GM18505 (cell line): ENCODE measurements around the gene FAM114A1.
"Not testable (repeated sequence)": the region's sequence is repeated elsewhere in the genome, so short reads cannot be mapped to it uniquely, and the experiment has no call there.

Experiments used
- ATAC-seq: cut with Tn5 transposase; IDR thresholded peaks from one replicate; pipeline ENCODE4 v1.9.1; 2021; ENCODE audit not compliant: unreplicated experiment
- POLR2A ChIP-seq: IDR thresholded peaks from 4 replicates; pipeline ENCODE4 v1.6.1; 2011; ENCODE audit warnings: borderline replicate concordance; ENCODE audit not compliant: insufficient read depth, insufficient read length; ENCODE audit errors: extremely low read depth

FAM114A1 gene

DNA sequence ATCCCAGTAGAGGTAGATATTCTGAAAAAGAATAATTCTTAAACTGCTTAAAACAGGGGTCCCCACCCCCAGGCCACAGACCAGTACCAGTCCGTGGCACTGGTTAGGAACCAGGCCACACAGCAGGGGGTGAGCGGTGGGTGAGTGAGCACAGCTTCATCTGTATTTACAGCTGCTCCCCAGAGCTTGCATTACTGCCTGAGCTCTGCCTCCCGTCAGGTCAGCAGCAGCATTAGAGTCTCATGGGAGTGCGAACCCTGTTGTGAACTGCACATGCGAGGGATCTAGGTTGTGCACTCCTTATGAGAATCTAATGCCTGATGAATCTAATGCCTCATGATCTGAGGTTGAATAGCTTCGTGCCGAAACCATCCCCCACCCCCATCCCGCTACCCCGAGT, 76.8 kb downstream of the FAM114A1 start:
- no peak for ATAC-seq
- no peak for TF ChIP-seq POLR2A

DNA sequence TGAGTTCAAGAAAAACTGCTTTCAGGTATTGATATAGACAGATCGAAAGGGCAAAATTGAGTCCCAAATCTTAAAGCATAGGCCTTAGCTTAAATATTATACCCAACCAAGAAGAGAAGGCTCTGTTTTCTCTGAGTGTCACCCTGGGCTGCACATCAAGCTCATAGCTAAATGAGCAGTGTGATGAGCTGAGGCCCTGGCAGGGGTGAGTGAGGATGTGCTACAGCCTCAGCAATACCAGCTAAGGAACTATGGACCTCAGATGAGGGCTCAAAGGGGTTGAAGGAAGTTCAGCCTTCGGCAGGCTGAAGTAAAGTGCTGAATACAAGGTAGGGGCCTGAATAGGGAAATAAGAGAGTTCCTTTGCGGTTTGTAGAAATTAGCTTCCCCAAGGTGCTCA, 79.3 kb downstream of the FAM114A1 start:
- ATAC-seq = no peak
- TF ChIP-seq POLR2A = no peak

DNA sequence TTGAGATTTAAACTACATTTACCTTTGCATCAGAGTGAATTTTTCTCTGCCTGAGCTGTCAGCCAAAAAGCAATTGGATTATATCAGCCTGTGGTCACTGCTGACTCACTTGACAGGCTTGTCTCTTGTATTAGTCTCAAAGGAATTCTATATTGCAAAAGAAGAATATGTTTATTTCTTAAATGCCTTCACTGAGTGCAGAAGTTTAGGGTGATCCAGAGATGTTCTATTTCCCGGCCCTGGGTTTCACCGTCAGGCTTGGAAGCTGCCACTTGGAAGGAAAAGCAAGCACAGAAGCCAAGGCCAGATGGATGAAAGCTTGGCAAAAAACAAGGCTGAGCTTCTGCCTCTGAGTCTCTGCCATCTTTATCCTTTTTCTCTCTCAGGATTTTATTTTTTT, 80.9 kb downstream of the FAM114A1 start:
- ATAC-seq = no peak

DNA sequence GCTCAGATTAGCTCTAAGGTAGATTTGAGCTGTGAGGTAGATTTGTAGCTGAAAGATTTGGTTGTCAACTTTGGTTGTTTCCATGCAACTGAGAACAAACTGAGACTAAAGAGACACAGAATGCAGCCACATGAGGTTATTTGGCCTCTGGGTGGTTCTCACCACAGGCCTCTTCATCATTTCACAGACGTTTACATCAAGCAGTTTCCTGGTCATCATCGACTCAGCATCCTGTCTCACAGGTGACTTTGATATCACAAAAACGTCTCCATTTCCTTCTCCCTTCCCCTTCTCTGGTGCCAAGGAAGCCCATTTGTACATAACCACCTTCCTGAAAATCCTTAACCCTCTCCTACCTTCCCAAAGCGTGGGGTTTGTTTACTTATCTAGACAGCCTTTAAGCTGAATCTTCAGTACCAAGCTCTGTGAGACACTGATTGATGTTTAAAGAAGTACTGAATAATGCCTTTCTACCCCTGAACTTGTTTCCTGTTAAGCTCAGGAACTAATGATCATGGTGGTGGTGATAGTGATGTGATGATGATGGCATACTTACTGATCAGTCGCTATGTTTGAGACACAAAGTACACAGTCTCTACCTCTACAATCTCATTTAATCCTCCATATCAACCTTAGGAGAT, 81.9 kb downstream of the FAM114A1 start:
- no peak for ATAC-seq
- no peak for TF ChIP-seq POLR2A

More for the DNA sequence above, 80.9 kb downstream of the FAM114A1 start:
- no peak for TF ChIP-seq POLR2A

DNA sequence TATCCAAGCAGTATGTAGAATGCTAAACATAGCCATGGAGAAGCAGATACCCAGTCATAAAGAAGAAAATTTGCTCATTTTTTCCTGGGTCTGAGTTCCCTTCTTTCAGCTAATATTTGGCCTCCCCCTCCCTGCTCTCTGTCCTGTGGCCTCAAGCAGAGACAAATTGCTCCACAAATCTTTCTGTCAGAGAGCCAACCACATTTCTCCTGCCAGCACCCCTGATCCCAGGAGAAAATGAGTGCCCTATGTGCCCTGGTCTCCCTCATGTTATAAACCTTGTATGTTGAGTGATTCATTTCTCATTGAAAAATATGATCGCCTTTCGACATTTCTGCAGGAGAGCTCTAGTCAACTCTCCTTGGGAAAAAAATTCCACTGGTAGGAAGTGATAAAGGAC, 82.6 kb downstream of the FAM114A1 start:
- ATAC-seq = no peak
- TF ChIP-seq POLR2A = no peak

DNA sequence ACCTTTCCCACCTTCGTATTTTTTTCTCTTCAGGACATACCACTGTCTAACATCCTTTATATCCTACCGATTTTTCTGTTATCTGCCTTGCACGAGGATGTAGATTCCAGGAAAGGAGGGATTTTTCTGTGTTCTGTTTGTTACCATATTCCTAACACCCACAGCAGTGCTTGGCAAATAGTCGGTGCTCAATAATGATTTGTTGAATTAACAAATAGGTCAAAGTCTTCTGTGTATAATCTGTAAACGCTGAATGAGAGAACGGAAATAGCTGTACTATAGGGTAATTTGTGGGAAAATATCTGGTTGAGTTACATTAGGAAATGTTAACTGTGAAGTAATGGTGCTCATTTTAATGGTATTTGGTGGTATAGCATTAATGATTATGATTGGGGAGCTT, 83.1 kb downstream of the FAM114A1 start:
- TF ChIP-seq POLR2A = no peak
- no peak for ATAC-seq

DNA sequence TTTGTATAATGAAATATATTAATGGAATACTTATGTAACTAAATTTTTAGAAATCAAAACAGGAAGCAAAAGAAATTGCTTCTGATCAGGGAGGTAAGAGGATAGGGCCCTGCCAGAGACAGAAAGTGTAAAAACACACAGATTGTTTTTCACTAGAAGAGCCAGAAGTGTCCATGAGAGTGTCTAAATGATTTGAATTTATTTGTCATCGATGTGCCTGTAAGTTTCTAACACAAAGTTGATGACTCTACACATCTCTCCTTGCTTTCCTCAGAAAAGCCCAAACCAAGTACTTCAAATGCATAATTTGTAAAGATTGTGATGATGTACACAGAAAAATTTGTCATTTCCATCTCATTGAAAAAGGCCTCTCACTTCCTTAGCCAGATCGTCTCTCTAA, 84.0 kb downstream of the FAM114A1 start:
- ATAC-seq = no peak

DNA sequence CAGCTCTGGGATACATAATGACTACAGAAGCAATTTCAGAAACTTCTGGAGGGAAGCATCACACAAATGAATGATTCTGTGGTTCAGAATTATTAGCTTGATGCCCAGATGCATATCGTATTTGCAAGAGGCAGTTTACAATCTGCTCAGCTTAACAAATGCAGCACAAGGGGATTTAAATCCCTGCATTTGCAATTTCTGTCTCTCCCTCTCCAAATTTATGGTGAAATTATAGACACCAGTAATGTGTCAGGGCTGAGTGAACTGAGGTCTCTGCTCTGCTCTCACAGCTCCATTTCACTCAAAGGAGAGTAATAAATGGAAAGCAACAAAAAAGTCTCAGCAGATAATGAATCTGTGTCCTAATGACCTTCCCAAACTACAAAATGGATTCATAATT, 84.4 kb downstream of the FAM114A1 start:
- no peak for ATAC-seq
- no peak for TF ChIP-seq POLR2A

More for the DNA sequence above, 84.0 kb downstream of the FAM114A1 start:
- no peak for TF ChIP-seq POLR2A

DNA sequence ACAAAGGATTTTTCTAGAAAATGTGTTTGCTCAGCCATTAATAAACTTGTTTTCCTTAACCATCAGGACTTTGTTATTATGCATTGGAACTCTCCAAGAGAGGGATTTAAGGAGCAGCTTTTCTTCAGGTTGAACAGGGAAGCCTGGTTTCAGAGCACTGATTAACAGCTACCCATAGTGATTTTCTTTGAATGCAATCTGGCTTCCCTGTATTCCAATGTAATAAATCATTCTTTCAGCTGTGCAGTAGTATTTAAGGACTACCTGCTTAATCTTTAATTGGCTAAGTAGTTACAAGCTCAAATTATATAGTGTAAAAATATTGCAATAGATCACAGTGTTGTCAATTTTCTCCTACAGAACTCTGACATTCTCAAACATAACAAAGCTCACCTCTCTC, 87.1 kb downstream of the FAM114A1 start:
- no peak for ATAC-seq
- no peak for TF ChIP-seq POLR2A

DNA sequence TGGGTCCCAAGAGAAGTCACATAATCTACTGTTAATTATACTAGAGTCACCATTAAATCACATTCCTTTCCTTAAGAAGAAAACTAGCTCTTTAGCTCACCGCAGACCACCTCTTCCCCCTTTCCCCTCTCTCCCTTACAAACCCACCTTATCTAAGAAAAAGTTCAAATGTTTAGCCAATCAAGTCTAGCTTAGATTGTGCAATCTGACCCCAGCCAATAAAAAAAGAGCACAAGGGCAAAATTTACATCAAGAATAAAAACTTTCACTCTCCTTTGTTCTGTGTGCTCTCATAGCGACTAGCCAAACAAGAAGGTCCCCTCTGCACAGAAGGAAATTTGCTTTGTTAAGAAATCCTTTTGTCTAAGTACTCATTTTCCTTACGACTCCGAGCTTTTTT, 88.4 kb downstream of the FAM114A1 start:
- TF ChIP-seq POLR2A = no peak
- ATAC-seq = no peak

DNA sequence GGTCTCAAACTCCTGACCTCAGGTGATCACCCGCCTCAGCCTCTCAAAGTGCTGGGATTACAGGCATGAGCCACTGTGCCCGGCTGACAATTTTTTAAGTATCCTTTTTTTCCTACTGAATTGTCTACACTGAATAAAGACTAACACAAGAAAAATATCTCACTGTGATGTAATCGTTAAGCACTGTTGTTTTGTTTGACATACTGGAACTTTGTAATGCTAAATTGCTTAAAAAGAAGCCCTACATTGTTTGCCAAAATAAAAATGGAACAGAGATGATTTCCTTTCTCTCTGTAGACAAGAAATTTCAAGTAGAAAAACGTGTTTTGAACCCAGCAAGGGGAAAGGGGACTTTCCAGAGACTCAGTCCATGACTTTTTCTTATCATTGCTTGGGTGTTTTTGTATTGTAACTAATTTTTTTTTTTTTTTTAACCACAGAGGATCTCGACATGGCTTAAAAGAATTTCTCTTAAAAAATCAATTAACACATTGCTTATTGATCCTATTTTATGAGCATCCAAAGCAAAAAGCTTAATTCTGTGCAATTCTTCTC, 89.7 kb downstream of the FAM114A1 start:
- ATAC-seq = no peak
- no peak for TF ChIP-seq POLR2A

DNA sequence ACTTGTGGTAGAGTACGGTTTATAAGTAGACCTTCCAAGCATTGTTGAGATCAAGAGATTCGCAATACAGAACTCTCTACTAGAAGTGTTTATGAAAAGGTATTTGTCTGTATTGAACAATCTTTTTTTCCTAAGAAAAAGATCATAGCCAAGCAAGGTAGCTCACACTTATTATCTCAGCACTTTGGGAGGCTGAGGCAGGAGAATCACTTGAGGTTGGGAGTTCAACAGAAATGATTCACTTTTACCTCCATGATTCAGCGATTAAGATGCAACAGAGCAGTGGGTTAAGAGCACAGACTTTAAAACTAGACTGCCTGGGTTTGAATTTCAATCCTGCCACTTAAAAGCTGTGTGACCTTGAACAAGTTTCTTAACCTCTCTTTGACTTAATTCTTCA, 90.3 kb downstream of the FAM114A1 start:
- no peak for TF ChIP-seq POLR2A

DNA sequence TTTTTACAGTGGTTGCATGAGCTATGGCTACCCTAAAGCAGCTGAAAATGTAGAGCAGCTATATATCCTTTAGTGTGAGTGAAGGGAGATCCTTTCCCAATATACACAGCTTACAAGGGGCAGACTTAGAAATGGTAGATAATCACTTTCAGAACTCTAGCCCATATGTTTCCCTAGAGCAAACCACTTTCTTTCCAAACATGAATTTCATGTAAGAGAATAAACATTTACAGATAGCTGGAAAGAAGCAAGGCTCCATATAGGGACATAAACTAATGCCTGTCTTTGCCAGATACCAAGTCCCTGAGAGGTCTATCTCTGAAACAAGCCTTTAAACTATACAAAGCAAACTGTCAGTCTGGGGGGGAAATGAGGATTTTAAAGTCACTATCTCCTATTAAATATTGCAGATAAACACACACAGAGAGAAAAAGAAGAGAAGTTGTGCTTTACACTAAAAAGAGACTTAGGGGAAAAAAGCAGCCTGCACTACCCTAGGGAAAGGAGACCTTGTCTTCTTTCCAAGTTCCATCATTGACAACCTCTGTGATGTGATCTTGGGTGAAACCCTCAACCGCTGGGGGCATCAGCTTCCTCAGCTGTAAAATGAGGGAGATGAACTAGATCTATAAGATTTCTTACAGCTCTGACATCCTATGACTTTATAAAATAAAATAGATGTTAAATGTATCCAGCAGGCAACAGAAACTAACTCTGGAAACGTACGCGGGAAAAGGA, 91.0 kb downstream of the FAM114A1 start:
- no peak for ATAC-seq
- TF ChIP-seq POLR2A = no peak

More for the DNA sequence above, 90.3 kb downstream of the FAM114A1 start:
- ATAC-seq = no peak

DNA sequence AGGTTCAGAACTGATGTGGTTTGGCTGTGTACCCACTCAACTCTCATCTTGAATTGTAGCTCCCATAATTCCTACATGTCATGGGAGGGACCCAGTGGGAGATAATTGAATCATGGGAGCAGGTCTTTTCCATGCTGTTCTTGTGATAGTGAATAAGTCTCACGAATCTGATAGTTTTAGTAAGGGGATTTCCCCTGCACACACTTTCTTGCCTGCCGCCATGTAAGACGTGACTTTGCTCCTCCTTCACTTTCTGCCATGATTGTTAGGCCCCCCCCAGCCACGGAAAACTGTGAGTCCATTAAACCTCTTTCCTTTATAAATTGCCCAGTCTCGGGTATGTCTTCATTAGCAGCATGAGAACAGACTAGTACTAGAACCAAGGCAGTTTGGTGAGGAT, 91.6 kb downstream of the FAM114A1 start:
- ATAC-seq = not testable (repeated sequence)
